Suprapubic skin (tissue), 4 donors: Measurements from ENCODE around the gene LZTS2.

Source experiments
- CTCF ChIP-seq, 2 donors: fragments of 200-600 bp in 1 of 2; fragments of 450-650 bp in 1 of 2; sonication (generic) in 1 of 2; IDR thresholded peaks; one replicate each; pipeline ENCODE4 v1.5.1; 2016 to 2019; ENCODE audit warnings: antibody characterized with exemption in 2 of 2, mild to moderate bottlenecking in 1 of 2, moderate library complexity in 1 of 2
- EP300 ChIP-seq: sonication (generic); formaldehyde crosslinking; IDR thresholded peaks from one replicate; pipeline ENCODE4 v1.6.1; 2017; ENCODE audit warnings: antibody characterized with exemption
- POLR2A ChIP-seq, 2 donors: fragments of 450-650 bp; IDR thresholded peaks; one replicate each; pipeline ENCODE4 v1.6.1; 2017; ENCODE audit warnings: antibody characterized with exemption in 2 of 2, mild to moderate bottlenecking in 2 of 2, moderate library complexity in 2 of 2
- POLR2AphosphoS5 ChIP-seq, 3 donors: sonication (generic); formaldehyde crosslinking; IDR thresholded peaks; one replicate each; pipeline ENCODE4 v1.6.1; 2017; ENCODE audit warnings: antibody characterized with exemption in 3 of 3

- TF ChIP-seq POLR2A (IDR thresholded peaks at IDR 0.05) (no peak), EP300 (no peak), CTCF (IDR thresholded peaks at IDR 0.05) (no peak), POLR2AphosphoS5 (IDR thresholded peaks at IDR 0.05) (no peak)
These were observed 2.8 kb upstream of the LZTS2 start for GRCh38 chr10:100996678-100997359.
